Middle frontal gyrus (tissue), 1 donor: ENCODE results near the gene AKAP17A.

Experiments used
- DNase-seq: peaks from one replicate; pipeline ENCODE4 v3.0.0-alpha.2; 2015; ENCODE audit warnings: low spot score; ENCODE audit errors: extremely low spot score

The AKAP17A gene

GRCh38 chrX:1582686-1583437, 8.5 kb upstream of the AKAP17A start:
- DNase-seq: no peak

GRCh38 chrX:1584237-1585011, 7.0 kb upstream of the AKAP17A start:
- DNase-seq: no peak

- no peak for DNase-seq
These were observed 4.2 kb upstream of the AKAP17A start for GRCh38 chrX:1587161-1587560.

- no peak for DNase-seq
These were observed 1.9 kb upstream of the AKAP17A start for GRCh38 chrX:1589356-1590130.

- no peak for DNase-seq
These were observed 562 bp downstream of the AKAP17A start for GRCh38 chrX:1591863-1592469.

- no peak for DNase-seq
These were observed 1.2 kb downstream of the AKAP17A start for GRCh38 chrX:1592470-1593142.

- no peak for DNase-seq
These were observed 2.2 kb downstream of the AKAP17A start for GRCh38 chrX:1593286-1594271.

- no peak for DNase-seq
These were observed 4.3 kb downstream of the AKAP17A start for GRCh38 chrX:1595711-1596060.

- no peak for DNase-seq
These were observed 5.4 kb downstream of the AKAP17A start for GRCh38 chrX:1596676-1597344.

GRCh38 chrX:1597345-1598020, 6.1 kb downstream of the AKAP17A start:
- DNase-seq: no peak

- DNase-seq: no peak
These were observed 6.8 kb downstream of the AKAP17A start for GRCh38 chrX:1598021-1598875.

GRCh38 chrX:1598876-1599790, 7.7 kb downstream of the AKAP17A start:
- DNase-seq: no peak

GRCh38 chrX:1599791-1600405, 8.5 kb downstream of the AKAP17A start:
- no peak for DNase-seq

- DNase-seq: no peak
These were observed 9.1 kb downstream of the AKAP17A start for GRCh38 chrX:1600406-1601050.

GRCh38 chrX:1601051-1601767, 9.8 kb downstream of the AKAP17A start:
- DNase-seq: no peak
